IMR-90 (cell line): ENCODE data around the gene GALNT3.

ENCODE experiments used
- POLR2A ChIP-seq: IDR thresholded peaks from 2 replicates; pipeline ENCODE4 v1.6.1; 2012; ENCODE audit warnings: mild to moderate bottlenecking, low read depth, low read length
- TF ChIP-seq, protein P1 (sequence below): conservative IDR thresholded peaks from 2 replicates; pipeline ENCODE4 v1.5.1; 2012; ENCODE audit warnings: mild to moderate bottlenecking, low read depth, low read length, improper control_type of control experiment

DNA sequence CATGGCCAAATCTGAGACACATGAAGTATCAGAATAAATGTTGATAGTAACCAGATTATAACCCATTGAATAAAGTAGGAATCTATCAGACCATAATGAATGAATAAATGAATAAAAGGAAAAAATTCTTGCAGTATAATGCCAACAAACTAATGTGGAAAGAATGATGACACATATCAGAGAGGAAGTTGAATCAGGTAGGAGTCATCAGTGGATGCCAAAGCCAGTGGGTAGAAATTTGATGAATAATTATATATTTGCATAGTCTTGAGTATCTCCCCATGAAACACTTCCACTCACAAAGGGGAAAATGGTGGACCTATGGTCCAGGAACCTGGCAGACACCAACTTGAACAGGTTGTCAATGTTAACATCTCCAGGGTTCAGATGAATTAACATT, 68.6 kb downstream of the GALNT3 start:
- TF ChIP-seq, protein P1, sequence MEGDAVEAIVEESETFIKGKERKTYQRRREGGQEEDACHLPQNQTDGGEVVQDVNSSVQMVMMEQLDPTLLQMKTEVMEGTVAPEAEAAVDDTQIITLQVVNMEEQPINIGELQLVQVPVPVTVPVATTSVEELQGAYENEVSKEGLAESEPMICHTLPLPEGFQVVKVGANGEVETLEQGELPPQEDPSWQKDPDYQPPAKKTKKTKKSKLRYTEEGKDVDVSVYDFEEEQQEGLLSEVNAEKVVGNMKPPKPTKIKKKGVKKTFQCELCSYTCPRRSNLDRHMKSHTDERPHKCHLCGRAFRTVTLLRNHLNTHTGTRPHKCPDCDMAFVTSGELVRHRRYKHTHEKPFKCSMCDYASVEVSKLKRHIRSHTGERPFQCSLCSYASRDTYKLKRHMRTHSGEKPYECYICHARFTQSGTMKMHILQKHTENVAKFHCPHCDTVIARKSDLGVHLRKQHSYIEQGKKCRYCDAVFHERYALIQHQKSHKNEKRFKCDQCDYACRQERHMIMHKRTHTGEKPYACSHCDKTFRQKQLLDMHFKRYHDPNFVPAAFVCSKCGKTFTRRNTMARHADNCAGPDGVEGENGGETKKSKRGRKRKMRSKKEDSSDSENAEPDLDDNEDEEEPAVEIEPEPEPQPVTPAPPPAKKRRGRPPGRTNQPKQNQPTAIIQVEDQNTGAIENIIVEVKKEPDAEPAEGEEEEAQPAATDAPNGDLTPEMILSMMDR: no peak
- no peak for TF ChIP-seq POLR2A
